ENCODE measurements around the gene MYO5B.
"Not testable (repeated sequence)": the region's sequence is repeated elsewhere in the genome, so short reads cannot be mapped to it uniquely, and the experiment has no call there.

DNA sequence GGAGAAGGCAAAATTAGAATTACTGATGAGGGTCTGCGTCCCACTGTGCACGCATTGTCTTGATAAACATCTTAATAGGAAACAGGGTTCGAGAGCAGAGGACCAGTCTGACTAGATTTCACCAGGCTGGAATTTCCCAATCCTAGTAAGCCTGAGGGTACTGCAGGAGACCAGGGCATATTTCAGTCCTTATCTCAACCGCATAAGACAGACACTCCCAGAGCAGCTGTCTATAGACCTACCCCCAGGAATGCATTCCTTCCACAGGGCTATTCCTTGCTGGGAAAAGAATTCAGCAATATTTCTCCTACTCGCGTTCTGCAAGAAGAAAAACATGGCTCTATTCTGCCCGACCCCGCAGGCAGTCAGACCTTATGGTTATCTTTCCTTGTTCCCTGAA is 46.8 kb upstream of the MYO5B start:
- TF ChIP-seq POLR2A, CTCF, EP300 (IDR thresholded peaks at IDR 0.05): not testable (repeated sequence)
